HG02885 (cell line): Measurements from ENCODE around the gene TRRAP.

Experiments
- ATAC-seq: cut with Tn5 transposase; IDR thresholded peaks from one replicate; pipeline ENCODE4 v1.9.1; 2021; ENCODE audit warnings: mild to moderate bottlenecking; ENCODE audit not compliant: unreplicated experiment, poor library complexity

The TRRAP gene

GRCh38 chr7:98978672-98979071 is 100.3 kb downstream of the TRRAP start:
- ATAC-seq = no peak

GRCh38 chr7:98981701-98982100 is 103.4 kb downstream of the TRRAP start:
- no peak for ATAC-seq

DNA sequence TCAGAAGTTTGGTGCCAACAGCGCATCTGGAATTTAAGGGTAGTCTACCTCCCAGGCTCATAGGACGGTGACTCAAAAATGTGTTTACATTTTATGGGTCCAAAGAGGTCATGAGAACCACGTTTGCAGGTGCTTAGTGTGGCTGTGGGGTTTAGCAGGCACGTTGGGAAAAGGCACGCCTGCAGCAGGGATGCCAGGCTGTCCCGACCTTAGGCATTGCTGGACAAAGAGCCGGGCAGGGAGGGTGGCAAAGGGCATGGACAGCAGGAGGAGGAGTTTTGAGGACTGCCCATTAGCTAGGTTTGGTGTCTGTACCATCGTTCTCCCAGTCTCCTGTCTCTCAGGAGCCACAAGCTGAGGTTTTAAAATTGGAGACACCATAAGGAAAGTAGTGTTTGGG is 104.4 kb downstream of the TRRAP start:
- ATAC-seq = no peak

DNA sequence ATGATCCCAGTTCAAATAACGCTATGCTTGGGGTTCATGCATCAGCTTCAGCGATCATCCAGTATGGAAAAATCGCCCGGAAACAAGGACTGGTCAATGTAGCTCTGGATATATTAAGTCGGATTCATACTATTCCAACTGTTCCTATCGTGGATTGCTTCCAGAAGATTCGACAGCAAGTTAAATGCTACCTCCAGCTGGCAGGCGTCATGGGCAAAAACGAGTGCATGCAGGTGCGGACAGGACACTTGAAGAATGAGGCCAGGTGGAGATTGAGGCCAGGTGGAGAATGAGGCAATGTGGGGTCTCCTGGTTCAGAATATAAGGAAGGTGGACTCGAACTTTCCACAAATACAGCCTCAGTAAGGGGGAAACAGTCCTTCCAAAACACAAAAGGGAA is 105.8 kb downstream of the TRRAP start:
- ATAC-seq = no peak

DNA sequence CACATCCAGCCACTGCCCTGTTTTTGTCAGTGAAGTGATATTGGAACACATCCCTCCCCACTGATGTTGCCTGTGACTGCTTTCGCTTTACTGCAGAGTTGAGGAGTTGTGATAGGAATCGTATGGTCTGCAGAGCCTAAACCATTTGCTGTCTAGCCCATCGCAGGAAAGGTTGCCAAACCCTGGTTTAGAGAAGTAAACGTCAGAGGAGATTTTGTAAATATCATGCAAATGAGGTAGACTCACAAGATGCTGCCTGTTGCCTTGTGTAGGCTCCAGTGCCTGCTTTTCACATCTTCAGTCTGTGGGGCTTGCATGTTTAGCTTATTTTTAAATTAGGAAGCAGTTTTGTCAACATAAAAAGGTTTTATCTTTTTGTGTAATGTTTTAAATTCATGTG is 107.1 kb downstream of the TRRAP start:
- ATAC-seq = no peak

DNA sequence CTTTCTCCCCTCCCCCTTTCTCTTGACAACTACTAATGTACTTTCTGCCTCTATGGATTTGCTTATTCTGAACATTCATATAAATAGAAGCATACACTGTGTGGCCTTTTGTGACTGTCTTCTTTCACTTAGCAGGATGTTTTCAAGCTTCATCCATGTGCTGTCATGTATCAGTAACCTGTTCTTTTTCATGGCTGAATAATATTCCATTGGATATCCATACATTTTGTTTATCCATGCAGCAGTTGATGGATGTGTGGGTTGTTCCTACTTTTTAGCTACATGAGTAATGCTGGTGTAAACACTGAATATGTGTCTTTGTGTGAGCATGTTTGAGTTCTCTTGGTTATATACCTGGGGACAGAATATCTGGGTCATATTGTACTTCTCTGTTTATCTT is 107.6 kb downstream of the TRRAP start:
- no peak for ATAC-seq

- ATAC-seq = no peak
Observed at GRCh38 chr7:98988641-98989040, 110.3 kb downstream of the TRRAP start.

DNA sequence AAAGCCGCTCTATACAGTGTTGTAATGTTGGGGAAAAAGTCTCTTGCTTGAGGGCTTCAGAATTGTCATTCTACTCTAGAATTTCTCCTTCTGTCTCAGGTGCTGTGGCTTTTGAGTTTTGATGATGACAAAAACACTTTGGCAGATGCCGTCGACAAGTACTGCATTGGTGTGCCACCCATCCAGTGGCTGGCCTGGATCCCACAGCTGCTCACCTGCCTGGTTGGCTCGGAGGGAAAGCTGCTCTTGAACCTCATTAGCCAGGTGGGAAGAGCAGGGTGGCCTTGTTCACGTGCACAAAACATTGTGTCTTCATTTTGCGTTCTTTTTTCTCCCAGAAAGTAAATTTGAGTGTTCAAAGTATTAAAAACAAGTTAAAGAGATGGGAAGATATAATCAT is 112.0 kb downstream of the TRRAP start:
- no peak for ATAC-seq

DNA sequence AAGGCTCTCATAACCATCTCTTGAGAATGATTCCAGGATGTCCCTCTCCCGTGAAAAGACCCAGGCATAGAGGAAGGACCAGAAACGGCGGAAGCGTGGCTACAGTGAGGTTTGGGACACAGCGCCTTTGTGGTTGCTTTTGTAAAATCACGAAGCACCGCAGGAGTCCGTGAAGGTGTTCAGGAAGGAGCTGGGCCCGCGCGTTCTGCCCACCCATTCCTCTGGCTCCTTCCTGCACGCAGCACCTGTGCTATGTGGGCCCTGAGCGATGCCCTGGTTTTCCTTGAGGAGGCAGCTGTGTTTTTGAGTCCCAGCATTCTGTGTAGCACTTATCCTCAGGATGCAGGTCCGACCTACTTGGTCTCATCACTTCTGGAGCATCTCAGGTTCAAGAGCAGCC is 112.8 kb downstream of the TRRAP start:
- ATAC-seq = no peak

DNA sequence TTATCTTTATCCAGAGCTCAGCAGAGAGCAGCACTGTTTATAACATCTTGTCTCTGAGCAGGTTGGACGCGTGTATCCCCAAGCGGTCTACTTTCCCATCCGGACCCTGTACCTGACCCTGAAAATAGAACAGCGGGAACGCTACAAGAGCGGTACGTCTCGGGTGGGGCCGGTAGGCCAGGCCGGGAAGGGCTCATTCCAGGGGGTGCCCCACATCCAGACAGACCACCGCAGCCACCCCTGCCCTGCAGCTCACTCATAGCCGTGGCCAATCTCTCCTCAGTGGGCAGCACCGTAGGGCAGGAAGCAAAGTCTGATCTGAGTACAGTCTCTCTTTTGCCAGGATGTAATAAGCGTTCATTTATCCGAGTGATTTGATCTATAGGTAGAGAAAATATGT is 113.7 kb downstream of the TRRAP start:
- no peak for ATAC-seq

DNA sequence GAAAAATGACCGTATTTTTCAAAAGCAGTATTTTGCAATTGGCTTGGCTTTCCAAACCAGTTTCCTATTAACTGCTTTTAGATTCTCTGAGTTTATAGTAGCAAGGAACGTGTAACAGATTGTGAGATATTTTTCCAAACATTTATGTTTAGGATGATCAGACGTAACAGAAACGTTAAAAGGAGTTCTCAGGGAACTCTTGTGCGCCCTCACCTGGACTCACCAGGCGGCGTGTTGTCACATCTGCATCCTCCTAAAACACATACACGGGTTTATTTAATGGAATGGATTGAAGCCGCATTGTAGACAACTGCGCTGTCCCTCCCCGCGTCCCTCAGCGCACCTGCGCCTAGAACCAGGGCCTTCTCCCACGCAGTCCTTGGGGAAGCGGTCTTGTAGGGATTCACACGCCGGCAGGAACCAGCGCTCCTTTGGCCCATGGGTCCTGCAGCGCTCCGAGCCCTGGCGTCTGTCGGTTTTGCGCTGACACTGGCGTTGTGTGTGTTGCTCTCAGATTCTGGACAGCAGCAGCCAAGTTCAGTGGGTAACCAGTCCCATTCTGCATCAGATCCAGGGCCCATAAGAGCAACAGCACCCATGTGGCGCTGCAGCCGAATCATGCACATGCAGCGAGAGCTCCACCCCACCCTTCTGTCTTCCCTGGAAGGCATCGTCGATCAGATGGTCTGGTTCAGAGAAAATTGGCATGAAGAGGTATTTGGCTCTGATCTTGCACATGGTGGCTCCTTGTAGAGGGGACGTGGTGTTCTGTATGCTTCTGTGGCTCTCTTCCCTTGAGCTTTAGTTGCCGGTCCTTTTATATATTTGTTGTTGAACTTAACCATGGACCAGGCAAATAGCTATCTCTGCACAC is 114.9 kb downstream of the TRRAP start:
- ATAC-seq = no peak

DNA sequence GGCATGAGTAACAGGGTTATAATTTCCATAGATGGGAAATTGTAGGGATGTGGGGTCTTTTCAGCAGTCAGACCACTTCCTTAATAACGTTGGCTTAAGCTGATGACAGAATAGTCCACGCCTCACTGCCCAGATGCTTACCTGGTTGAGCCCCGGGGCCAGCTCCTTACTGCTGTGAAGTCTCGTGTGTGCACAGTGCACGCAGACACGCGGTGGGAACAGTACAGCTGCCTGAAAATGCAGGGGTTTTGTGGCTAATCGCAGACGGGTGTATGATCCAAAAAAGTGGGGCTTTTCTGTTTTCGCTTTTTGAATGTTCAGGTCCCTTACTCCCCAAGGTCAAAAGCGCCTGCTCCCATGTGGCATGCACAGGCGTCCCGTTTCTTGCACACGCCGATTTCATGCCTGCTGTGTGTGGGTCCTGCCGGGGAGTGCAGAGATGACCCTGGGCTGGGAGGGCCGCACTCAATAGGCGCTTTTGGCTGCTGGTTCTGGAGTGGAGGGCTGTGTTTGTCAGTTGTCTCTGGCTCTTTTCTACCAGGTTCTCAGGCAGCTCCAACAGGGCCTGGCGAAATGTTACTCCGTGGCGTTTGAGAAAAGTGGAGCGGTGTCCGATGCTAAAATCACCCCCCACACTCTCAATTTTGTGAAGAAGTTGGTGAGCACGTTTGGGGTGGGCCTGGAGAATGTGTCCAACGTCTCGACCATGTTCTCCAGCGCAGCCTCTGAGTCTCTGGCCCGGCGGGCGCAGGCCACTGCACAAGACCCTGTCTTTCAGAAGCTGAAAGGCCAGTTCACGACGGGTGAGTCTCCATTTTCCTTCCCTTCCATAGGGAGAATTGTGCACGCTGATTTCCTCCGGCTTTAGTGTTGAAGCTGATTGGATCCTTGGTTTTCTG is 116.0 kb downstream of the TRRAP start:
- ATAC-seq = no peak

- ATAC-seq = no peak
Observed at GRCh38 chr7:98995111-98995510, 116.8 kb downstream of the TRRAP start.

DNA sequence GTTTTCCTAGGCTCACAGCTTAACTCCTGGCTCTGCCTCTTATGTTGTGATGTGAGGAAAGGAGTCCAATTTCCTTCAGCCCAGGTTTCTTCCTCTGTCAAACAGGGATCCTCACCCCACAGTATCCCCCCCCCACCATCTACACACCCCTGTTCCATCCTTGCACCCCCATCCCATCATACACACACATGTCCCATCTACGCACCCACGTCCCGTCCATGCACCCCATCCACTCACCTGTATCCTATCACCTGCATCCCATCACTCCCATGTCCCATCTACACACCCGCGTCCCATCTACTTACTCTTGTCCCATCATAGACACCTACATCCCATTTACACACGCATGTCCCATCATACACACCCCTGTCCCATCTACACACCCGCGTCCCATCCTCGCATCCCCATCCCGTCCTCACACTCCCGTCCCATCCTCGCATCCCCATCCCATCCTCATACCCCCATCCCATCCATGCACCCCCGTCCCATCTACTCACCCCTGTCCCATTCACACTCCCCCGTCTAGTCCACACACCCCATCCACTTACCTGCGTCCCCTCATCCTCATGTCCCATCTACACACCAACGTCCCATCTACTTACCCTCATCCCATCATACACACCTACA is 117.3 kb downstream of the TRRAP start:
- no peak for ATAC-seq

DNA sequence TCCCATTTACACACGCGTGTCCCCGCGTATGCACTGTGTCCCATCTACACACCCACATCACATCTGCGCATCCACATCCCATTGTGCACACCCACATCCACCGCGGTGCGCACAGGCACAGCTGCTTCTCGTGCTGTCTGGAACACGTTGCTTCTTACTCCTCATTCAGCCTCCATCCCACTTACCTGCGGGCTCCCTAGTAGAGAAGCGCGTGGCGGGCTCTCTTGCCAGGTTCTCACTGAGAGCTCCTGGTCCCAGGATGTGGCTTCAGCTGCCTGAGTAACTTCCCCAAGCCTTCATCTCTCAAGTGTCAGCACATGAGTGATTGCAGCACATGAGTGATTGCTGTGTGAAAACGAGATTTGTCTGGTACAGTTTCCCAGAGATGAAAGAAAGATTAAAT is 117.8 kb downstream of the TRRAP start:
- ATAC-seq = no peak

- ATAC-seq = no peak
Observed at GRCh38 chr7:98997846-98998245, 119.5 kb downstream of the TRRAP start.

DNA sequence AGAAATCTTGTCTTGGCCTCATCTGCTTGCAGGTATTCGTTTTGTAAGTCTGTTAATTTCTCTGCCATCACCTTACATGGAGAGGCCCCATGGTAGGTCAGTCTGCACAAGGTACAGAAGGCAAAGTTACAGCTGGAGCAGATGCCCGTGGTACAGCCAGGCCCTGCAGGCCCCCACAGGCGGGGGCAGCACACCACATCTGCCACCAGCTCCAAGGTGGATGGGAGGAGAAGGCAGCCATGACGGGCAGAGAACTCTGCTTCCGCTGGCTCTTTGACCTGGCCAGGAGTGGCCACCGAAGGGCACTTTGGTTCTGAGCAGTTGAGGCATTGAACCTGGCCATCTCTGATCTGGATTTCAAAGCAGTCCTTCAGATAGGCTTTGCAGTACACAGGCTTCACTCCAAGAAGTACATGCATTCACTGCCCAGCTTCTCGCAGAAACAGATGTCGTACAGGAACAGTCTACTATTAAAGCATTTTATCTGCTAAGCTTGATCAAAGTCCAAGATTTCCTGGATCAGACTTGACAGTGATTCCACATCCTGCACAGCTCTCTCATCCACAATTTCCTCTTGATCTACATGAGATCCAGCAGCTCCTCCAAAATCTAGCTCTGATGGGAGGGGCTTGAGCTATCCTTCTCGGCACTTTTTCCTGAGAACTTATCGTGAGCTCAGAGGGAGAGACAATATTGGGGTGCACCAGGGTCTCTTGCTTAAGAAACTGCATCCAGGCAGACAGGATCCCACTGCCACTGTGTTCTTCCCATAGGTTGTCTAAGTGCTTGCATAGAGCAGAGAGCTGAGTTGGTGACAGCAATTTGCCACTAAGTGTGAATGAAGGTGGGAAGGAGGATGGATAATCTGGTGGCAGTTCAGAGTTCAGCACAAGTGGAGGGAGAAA is 120.7 kb downstream of the TRRAP start:
- ATAC-seq = no peak

DNA sequence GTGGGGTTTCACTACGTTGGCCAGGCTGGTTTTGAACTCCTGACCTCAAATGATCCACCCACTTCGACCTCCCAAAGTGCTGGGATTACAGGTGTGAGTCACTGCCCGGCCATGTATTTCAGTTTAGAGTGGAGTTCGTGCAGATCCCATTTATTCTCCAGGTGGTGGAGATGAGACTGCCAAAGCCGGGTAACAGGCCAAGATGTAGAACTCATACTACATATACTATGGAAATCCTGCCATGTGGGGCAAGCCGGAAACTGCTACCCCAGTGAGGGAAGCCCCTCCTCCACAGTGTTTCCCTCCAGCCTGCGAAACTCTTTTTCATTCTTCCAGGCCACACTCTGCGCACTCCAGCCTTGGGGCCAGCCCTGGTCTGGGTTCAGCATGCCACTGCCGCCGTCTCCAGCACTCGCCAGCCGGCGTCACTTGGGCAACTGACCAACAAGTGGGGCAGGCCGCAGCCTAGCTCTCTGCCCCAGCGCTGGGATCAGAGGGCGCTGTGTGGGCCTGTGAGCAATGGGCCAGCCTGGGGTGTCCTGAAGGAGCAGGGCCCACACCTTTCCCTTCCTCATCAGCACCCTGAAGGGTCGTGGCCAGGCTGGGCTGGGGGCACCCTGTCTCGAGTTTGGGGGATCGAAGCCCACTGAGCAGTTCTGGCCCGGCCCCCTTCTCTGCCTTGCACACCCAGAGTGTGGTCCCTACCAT is 122.0 kb downstream of the TRRAP start:
- no peak for ATAC-seq

DNA sequence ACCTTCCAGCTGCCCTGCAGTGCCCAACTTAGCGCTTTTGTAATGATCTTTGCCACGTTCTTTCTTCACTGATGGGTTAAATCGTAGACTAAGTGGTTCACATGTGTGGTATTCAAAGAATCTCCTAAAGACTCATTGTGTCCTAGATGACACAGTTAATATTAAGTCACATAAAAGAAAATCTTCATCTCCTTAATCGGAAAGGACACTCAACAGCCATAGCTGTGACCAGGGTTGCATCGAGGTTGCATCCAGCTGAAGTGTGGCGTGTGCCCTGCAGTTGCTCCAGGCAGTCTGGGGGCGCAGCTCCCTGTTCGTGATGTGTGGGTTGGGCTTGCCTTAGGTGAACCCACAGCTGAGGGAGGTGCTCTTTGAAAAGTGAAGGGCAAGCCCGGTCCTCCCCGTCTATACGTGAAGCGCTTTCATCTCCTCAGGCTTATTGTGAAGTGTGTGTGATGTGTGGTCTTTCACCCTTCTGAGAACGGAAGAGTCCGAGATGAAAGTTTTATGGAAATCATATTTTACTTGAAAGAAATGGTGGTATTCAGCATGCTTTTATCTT is 122.7 kb downstream of the TRRAP start:
- ATAC-seq = no peak
